22Rv1 (cell line): ENCODE measurements around the gene PLAU.

ENCODE experiments used
- CTCF ChIP-seq: fragments of 450-650 bp; IDR thresholded peaks from 2 replicates; pipeline ENCODE4 v1.5.1; 2017; ENCODE audit warnings: mild to moderate bottlenecking
- ZFX ChIP-seq: fragments of 450-650 bp; IDR thresholded peaks from 2 replicates; pipeline ENCODE4 v1.6.1; 2017; ENCODE audit warnings: antibody characterized with exemption, borderline replicate concordance

GRCh38 chr10:73889014-73889413 lies 21.9 kb upstream of the PLAU start:
- TF ChIP-seq CTCF: no peak
- no peak for TF ChIP-seq ZFX
